Measurements from ENCODE around the gene SPOCK2.

Gene SPOCK2

DNA sequence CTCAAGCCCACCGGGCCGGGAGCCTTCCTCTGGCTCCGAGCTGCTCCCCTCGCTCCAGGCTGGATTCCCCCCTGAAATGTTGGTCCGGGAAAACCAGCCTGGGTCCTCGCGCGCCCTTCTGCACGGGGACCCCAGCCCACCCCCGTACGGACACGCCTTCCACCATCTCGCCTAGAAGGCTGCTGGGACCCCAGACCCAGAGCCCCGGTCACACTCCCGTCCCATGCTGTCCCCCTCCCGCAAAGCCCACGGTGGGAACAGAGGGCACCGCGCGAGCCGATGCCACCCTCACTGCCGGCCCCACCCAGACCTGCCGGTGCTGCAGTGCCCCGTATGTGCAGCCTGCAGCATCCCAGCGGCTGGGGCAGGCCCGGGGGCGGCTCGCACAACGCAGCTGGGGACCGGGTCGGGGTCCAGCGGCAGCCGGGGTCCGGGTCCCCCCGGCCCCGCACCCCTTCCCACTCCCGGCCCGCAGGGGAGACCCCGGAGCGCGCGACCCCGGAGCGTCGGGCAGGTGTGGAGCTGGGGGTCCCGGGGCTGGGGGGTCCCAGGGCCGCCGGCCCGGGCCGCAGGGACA lies 871 bp downstream of the SPOCK2 start:
- H3K27ac Mint-ChIP-seq, result peak overlapping the region; percentile 94

DNA sequence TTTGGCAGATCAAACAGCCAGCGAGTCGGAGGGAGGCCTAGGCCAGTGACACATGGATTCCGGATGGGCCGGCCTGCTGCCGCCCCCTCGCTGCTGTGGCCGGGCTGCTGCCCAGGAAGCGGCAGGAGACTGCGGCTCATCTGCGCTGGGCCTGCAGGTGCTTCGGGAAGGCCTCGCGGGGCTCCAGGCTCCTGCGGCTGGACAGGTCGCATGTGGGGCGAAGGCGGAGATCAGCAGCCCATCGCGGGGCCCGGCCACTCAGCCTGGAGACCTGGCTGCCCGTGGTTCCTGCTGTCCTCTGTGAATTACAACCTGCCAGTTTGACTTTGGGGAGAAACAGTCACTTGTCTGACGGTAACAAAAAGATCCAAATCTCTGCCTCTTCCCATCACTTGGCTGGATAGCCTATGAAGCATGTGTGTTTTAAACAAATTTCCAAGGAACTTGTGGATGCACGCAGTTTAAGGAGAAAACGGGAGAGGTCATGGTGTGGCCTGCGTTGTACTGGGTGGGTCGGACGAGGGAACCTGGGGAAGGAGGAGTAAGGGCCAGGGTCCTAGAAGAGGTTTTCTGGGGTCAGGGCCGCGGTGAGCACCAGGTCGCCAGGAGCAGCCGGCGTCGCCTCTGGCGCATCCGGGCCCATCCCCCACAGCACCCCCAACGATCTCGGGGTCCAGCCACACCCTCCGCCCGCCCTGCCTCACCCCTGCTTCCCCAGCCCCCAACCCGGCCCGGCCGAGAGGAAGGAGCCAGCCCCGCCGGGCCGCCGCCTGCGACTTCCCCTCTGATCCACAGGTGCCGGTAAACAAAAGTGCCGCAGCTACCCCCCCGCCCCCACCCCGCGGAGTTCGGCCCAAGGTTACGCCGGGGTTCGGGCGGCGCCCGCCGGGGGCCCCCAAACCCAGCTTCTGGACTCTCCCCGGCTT lies 1.6 kb downstream of the SPOCK2 start:
- Mint-ChIP-seq H3K27ac (peak overlapping the region; percentile 94), H3K27me3 (no peaks in the 10 kb centered on the region), H3K4me3 (peak overlapping the region; percentile 89 to 96), H3K9me3 (no peaks in the 10 kb centered on the region), H3K36me3 (peaks cover 2 to 6% of the 10 kb centered on the region in 2 donors), H3K4me1 (peaks cover 28 to 53% of the 10 kb centered on the region in 2 donors)
- peak; percentile 35 to 52 for ATAC-seq (replicated peaks)
- DNase-seq, result no peak

More for the DNA sequence above, 871 bp downstream of the SPOCK2 start:
- no peaks in the 10 kb centered on the region for H3K27me3 Mint-ChIP-seq
- H3K36me3 Mint-ChIP-seq, result peaks cover 2 to 9% of the 10 kb centered on the region in 2 donors
- ATAC-seq (replicated peaks) (peak; percentile 72 to 75), DNase-seq (no peak)
- peaks cover 28 to 53% of the 10 kb centered on the region in 2 donors for H3K4me1 Mint-ChIP-seq
- H3K4me3 Mint-ChIP-seq, result peak overlapping the region; percentile 89 to 96
- H3K9me3 Mint-ChIP-seq, result no peaks in the 10 kb centered on the region

DNA sequence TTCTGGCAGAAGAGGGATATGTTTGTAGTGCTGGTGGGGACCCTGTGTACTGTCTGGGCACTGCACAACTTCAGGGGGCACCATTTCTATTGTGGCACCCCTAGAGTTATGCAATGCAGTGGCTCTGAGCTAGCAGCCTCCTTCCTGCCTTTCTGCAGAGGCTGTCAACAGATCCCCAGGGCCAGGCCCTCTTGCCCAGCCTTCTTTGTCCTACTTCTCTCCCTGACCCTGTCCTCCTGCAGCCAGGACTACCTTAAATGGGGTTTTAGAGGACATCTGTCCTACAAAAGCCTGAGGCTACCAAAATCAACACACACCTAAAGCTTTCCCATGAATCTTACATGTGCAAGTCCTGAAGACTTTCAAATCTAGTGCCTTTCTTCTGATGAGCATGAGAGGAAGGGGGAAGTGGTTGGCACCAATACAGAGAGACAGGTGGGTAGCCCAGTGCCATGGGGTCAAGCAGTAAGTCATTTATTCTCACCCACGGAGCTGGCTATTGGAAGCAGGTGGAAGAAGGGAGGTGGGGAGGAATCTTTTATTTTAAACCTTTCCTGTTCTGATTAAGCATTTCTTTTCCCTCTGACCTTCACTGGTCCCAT lies 2.4 kb downstream of the SPOCK2 start:
- Mint-ChIP-seq H3K36me3 (peaks cover 2 to 3% of the 10 kb centered on the region in 2 donors), H3K9me3 (no peaks in the 10 kb centered on the region), H3K27me3 (no peaks in the 10 kb centered on the region), H3K4me3 (peak overlapping the region; percentile 89 to 96), H3K4me1 (peaks cover 32 to 61% of the 10 kb centered on the region in 2 donors), H3K27ac (peak overlapping the region; percentile 93)
- ATAC-seq (replicated peaks) (no peak), DNase-seq (no peak)

DNA sequence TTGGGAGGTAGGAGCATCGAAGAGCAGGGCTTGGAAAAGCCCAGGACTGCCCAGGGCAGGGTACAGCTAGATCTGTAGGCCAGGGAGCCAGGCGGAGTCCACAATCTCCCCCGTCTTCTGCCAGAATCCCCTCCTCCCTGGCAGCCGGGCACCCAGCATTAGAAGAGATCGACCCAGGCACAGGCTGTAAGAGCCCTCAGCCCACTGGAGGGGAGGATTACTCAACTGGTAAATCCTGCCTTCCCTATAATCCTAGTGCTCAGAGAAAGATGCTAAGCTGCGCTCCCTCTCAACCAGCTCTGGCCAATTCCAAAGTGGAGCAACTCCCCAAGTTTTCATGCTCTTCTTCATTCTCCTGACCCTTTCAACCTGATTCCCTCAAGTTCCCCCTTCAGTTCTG lies 3.2 kb downstream of the SPOCK2 start:
- H3K9me3 Mint-ChIP-seq, result no peaks in the 10 kb centered on the region
- DNase-seq (no peak), ATAC-seq (replicated peaks) (no peak)
- peaks cover 2 to 3% of the 10 kb centered on the region in 2 donors for H3K36me3 Mint-ChIP-seq
- H3K27me3 Mint-ChIP-seq, result no peaks in the 10 kb centered on the region
- peaks cover 34 to 69% of the 10 kb centered on the region in 2 donors for H3K4me1 Mint-ChIP-seq
- H3K4me3 Mint-ChIP-seq, result no peak overlapping the region
- H3K27ac Mint-ChIP-seq, result no peak overlapping the region

DNA sequence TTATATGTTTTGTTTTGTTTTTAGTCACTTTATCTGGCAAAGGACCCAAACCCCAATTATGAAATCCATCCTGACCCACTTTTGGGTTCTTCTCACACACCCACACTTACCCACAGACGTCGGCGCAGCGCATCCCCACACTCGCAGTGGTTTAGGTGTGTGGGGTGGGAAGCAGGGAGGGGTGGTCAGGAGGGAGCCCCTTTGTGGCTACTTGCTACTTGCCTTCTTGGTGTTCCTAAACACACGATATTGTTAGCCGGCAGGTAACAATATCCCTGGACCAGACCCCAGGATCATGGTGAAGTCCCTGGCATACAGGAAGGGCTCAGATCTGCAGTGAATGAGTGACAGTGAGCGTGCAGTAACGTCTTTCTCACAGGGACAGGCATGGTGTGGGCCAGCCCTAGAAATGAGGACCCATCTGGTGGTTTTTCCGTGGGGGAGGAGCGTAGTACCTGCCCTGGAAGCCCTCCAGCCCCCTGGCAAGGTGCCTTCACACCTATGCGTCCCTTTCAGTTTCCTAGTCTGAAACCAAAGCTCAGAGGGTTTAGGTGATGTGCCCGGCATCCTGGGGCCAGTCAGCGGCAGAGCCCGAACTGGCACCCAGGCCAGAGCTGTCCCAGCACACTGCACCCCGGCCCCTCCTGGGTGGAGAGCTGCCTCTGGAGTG lies 4.4 kb downstream of the SPOCK2 start:
- peaks cover 2 to 3% of the 10 kb centered on the region in 2 donors for H3K36me3 Mint-ChIP-seq
- peaks cover 40 to 76% of the 10 kb centered on the region in 2 donors for H3K4me1 Mint-ChIP-seq
- no peaks in the 10 kb centered on the region for H3K9me3 Mint-ChIP-seq
- DNase-seq, result no peak
- no peaks in the 10 kb centered on the region for H3K27me3 Mint-ChIP-seq
- no peak overlapping the region for H3K27ac Mint-ChIP-seq
- no peak for ATAC-seq (replicated peaks)
- H3K4me3 Mint-ChIP-seq, result no peak overlapping the region

DNA sequence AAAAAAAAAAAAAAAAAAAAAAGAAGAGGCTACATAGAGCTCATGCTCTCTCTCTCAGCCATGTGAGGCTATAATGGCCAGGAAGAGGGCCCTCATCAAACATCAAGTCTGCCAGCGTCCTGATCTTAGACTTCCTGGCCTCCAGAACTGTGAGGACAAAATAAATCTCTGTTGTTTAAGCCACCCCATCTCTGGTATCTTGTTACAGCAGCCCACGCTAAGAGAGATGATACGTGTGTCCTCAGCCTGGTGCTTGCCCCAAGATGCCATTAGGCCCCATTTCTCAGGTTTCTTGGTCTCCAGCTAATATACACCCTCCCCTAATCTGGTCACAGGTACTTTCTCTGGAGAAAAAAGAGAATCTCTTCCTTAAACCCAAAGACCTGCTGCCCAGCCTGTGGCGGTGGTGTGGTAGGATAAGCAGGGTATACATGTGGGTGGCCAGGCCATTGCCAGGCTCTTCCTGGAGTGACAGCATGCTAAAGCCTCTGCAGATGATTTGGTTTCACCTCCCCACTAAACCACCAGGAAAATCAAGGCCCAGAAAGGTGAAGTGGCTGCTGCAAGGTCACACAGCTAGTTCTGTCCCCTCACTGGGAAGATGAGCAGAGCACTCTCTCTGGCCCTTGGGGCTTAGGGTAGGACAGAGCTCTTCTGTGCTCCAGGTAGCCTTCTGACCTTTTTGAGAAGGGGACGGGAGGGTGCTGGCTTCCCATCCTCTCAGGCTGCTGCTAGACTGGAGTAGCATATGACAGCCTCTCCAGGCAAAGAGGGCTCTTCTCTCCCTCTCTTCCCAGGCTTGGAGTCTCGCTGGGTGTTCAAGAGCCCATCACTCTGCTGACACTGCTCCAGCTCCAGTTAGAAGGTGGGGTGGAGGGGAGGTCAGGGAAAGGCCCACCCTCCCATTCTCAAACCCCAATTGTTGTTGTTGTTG lies 5.2 kb downstream of the SPOCK2 start:
- ATAC-seq (replicated peaks), result no peak

DNA sequence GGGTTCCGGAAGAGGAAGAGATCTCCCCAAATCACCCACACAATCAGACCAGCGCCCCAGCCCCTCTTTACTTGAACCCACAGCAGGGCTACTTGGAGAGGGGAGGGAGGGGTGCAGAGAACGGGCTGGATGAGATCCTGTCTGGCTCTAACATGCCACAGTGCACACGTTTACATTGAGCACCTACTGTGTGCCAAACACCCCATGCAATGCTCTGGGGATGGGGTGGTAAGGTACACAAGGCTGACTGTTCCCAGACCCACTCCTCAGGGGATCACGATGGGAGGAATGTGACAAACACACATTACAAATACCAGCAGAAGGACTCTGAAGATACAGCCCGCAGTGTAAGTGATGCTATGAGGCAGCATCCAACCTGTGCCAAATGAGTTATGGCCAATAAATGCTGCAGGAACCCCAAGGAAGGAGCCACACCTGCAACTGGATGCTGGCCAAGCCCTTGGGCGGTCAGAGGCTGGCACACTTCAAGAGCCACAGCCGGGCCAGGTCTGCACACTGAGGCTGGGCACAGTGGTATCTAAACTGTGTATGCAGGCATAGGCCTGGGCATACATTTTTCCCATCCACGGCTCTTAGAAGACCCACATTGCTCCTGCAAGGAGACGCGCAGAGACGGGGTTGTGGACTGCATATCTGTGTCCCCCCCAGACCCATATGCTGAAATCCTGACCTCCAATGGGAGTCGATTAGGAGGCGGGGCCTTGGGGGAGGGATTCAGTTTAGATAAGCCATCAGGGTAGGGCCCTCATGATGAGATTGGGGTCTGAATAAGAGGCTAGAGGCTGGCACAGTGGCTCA lies 6.4 kb downstream of the SPOCK2 start:
- peak overlapping the region; percentile 60 for H3K27ac Mint-ChIP-seq
- H3K4me3 Mint-ChIP-seq, result no peak overlapping the region
- no peak for DNase-seq
- peaks cover 38 to 78% of the 10 kb centered on the region in 2 donors for H3K4me1 Mint-ChIP-seq
- H3K36me3 Mint-ChIP-seq, result no peaks in the 10 kb centered on the region
- ATAC-seq (replicated peaks), result no peak
- no peaks in the 10 kb centered on the region for H3K9me3 Mint-ChIP-seq
- no peaks in the 10 kb centered on the region for H3K27me3 Mint-ChIP-seq

More for the DNA sequence above, 5.2 kb downstream of the SPOCK2 start:
- no peak overlapping the region for H3K27ac Mint-ChIP-seq
- H3K27me3 Mint-ChIP-seq, result no peaks in the 10 kb centered on the region
- H3K36me3 Mint-ChIP-seq, result peaks cover 0 to 2% of the 10 kb centered on the region in 2 donors
- no peaks in the 10 kb centered on the region for H3K9me3 Mint-ChIP-seq
- H3K4me1 Mint-ChIP-seq, result peaks cover 38 to 74% of the 10 kb centered on the region in 2 donors
- H3K4me3 Mint-ChIP-seq, result no peak overlapping the region
- no peak for DNase-seq

DNA sequence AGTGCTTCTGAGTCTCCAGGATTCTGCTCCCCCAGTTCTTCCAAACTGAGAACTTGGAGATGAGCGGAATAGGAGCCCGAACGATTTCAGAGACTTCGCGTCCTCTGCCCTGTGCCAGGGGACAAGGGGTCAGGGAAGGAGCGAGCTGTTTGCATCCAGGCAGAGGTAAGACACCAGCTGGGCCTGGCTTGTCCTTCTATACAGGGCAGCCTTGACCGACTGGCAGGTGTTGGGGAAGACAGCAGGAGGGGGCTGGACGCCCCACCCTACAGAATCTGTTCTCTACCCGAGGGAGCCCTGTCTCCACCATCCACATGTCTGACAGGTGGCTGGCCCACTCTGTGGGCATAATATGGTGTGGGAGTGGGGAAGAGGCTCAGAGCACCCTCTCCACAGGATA lies 7.1 kb downstream of the SPOCK2 start:
- H3K27me3 Mint-ChIP-seq, result no peaks in the 10 kb centered on the region
- no peak overlapping the region for H3K27ac Mint-ChIP-seq
- H3K9me3 Mint-ChIP-seq, result no peaks in the 10 kb centered on the region
- H3K4me1 Mint-ChIP-seq, result peaks cover 35 to 78% of the 10 kb centered on the region in 2 donors
- DNase-seq (no peak), ATAC-seq (replicated peaks) (no peak)
- no peaks in the 10 kb centered on the region for H3K36me3 Mint-ChIP-seq
- H3K4me3 Mint-ChIP-seq, result no peak overlapping the region

DNA sequence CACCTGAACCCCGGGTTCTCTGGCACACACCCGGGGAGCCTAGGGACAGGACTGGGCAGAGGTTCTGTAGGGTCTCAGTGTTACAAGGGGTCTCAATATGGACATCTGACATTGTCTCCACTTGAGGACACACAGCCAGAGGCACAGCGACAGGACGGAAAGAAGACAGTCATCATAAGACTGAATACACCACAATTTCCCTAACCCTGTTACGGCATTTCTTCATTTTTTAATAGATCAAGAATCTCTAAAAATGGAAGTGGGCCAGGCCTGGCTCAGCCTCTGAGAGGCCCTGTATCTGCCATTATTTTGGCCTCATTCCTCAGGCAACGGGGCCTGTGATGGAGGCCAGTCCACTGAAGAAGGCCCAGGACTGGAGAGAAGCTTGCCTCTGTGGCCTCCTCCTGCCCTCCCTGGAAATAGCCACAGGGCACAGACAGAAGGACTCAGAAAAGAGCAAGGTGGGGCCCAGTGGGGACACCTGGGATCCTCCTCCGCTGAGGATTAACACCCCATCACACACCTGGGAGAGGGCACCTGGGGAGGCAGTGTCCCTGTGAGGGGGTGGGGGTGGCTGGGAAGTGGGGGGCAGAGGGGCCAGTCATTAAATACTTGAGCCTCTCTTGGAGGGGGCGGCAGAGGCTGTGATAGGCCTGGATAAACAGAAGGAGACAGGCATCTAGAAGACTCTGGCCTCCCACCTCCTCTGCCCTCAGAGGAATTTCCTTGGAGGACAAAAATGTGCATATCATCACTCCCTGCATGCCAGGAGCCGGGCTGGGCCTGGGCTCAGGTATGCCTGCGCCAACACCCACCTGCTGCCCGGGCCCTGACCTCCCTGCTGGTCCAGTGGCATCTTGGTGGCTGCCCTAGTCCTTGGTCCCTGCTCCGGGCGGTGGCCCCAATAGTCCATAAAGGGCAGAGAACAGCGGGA lies 8.0 kb downstream of the SPOCK2 start:
- no peak overlapping the region for H3K4me3 Mint-ChIP-seq
- DNase-seq (no peak), ATAC-seq (replicated peaks) (peak; percentile 58 to 63)
- peak overlapping the region; percentile 88 for H3K27ac Mint-ChIP-seq
- H3K27me3 Mint-ChIP-seq, result no peaks in the 10 kb centered on the region
- H3K36me3 Mint-ChIP-seq, result no peaks in the 10 kb centered on the region
- H3K4me1 Mint-ChIP-seq, result peaks cover 35 to 82% of the 10 kb centered on the region in 2 donors
- no peaks in the 10 kb centered on the region for H3K9me3 Mint-ChIP-seq

DNA sequence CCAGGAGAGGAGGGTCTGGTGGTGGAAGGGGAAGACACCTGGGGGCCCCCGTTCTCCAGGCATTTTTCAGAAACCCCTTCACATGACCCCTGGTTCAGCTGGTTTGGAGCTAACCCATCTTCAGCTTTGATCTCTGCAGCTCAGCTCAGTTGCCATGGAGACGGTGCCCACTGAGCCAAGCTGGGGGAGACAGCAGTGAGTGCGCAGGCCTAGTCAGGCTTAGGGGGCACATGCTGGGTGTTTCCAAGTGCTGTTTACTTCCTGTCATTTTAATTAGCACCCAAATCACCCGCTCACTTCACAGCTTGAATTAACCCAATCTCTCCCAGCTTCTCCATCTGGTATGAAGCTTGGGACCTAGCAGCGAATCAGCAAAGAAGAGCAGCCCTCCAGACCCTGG lies 9.0 kb downstream of the SPOCK2 start:
- H3K27ac Mint-ChIP-seq, result peak overlapping the region; percentile 88
- peaks cover 0 to 4% of the 10 kb centered on the region in 2 donors for H3K36me3 Mint-ChIP-seq
- no peak overlapping the region for H3K4me3 Mint-ChIP-seq
- H3K4me1 Mint-ChIP-seq, result peaks cover 42 to 84% of the 10 kb centered on the region in 2 donors
- ATAC-seq (replicated peaks), result peak; percentile 73 to 75
- no peaks in the 10 kb centered on the region for H3K27me3 Mint-ChIP-seq
- H3K9me3 Mint-ChIP-seq, result no peaks in the 10 kb centered on the region
- no peak for DNase-seq

DNA sequence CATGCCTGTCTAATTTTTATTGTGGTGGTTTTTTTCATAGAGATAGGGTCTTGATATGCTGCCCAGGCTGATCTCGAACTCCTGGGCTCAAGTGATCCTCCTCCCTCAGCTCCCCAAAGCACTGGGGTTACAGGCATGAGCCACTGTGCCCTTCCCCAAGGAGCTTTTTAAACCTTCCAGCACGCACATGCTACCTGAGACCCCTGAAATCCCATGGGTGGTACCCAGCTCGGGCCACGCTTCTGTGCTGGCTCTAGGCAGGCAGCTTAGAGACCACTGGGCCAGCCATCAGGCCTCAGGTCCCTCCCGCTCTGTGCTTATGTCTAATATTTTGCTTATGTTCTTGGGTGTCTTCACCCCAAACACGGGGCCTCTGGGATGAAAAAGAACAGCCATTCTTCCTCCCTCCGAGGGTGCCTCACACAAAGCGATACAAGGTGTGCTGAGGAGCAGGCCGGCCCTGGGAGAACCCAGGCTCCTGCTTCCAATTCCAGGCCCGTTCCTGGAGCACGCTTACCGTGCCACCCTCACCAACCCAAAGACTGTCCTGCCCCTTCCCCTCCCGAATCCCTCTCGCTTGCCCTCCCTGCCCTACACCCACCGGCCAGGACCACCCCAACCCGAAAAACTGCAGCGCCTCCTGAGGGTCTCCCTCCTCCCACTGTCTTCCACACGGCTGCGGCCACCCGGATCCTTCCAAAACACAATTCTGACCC lies 10.9 kb downstream of the SPOCK2 start:
- DNase-seq (no peak), ATAC-seq (replicated peaks) (no peak)
- Mint-ChIP-seq H3K4me3 (no peak overlapping the region), H3K27ac (no peak overlapping the region), H3K27me3 (no peaks in the 10 kb centered on the region), H3K4me1 (peaks cover 51 to 87% of the 10 kb centered on the region in 2 donors), H3K9me3 (no peaks in the 10 kb centered on the region), H3K36me3 (peaks cover 3 to 11% of the 10 kb centered on the region in 2 donors)

All from stimulated activated naive B cell treated with anti-CD40 and anti-IgM and Interleukin-4, amounts not matched to agents 10 μg/mL and 1 μg/mL and 100 μg/mL, for 72 hours (primary cell).